HepG2 (cell line): ENCODE data around the gene FRRS1. TPM values are rescaled to one million over a fixed set of nuclear protein-coding genes. Genes with fewer than 3 reads are reported as not detected.
A peak's percentile ranks its signal among the peaks of the same experiment; 100 is the strongest.

Experiments
- CBX2 ChIP-seq, 2 experiments: fragments of 200-600 bp in 1 of 2; sonication (generic); formaldehyde crosslinking in 1 of 2; IDR thresholded peaks; 2 replicates each; pipeline versions ENCODE4 v1.7.0 to v1.8.1; 2018 to 2022; ENCODE audit warnings: low read depth in 2 of 2, low read length in 1 of 2, mild to moderate bottlenecking in 1 of 2, missing genetic modification reagents in 1 of 2
- DRAP1 ChIP-seq: IDR thresholded peaks from 2 replicates; pipeline ENCODE4 v1.6.1; 2016; ENCODE audit warnings: missing genetic modification reagents, missing compliant biosample characterization
- FOXA3 ChIP-seq: IDR thresholded peaks from 2 replicates; pipeline ENCODE4 v1.6.1; 2016; ENCODE audit warnings: missing genetic modification reagents, missing compliant biosample characterization
- GATAD2A ChIP-seq: IDR thresholded peaks from 2 replicates; pipeline ENCODE4 v1.6.1; 2016
- HMGA1 ChIP-seq: sonication (generic); formaldehyde crosslinking; conservative IDR thresholded peaks from 2 replicates; pipeline ENCODE4 v1.4.0; 2020; ENCODE audit warnings: missing genetic modification reagents
- IRF2 ChIP-seq: IDR thresholded peaks from 2 replicates; pipeline ENCODE4 v1.6.1; 2018; ENCODE audit warnings: missing genetic modification reagents, missing compliant biosample characterization
- MED1 ChIP-seq: sonication (generic); formaldehyde crosslinking; IDR thresholded peaks from 2 replicates; pipeline ENCODE4 v1.4.0; 2020; ENCODE audit warnings: missing genetic modification reagents
- PHF20 ChIP-seq: sonication (generic); formaldehyde crosslinking; IDR thresholded peaks from 2 replicates; pipeline ENCODE4 v1.5.0; 2020; ENCODE audit warnings: mild to moderate bottlenecking, missing genetic modification reagents
- PPARG ChIP-seq: conservative IDR thresholded peaks from 2 replicates; pipeline ENCODE4 v1.6.1; 2016; ENCODE audit warnings: missing biosample characterization, missing genetic modification reagents
- SNAPC2 ChIP-seq: sonication (generic); formaldehyde crosslinking; IDR thresholded peaks from 2 replicates; pipeline ENCODE4 v1.8.1; 2022; ENCODE audit warnings: mild to moderate bottlenecking, missing genetic modification reagents
- SRF ChIP-seq: IDR thresholded peaks from 2 replicates; pipeline ENCODE4 v1.6.1; 2011; ENCODE audit warnings: mild to moderate bottlenecking, low read depth, low read length, moderate library complexity
- THAP11 ChIP-seq: IDR thresholded peaks from 2 replicates; pipeline ENCODE4 v1.6.1; 2016; ENCODE audit warnings: missing biosample characterization, missing genetic modification reagents
- TP53 ChIP-seq: sonication (generic); formaldehyde crosslinking; conservative IDR thresholded peaks from 2 replicates; pipeline ENCODE4 v1.4.0; 2020; ENCODE audit warnings: missing genetic modification reagents
- TRIM22 ChIP-seq: fragments of 450-650 bp; IDR thresholded peaks from 2 replicates; pipeline ENCODE4 v1.6.1; 2017
- ZBTB10 ChIP-seq: sonication (generic); formaldehyde crosslinking; IDR thresholded peaks from 2 replicates; pipeline ENCODE4 v1.4.0; 2020; ENCODE audit warnings: missing genetic modification reagents, borderline replicate concordance
- ZBTB38 ChIP-seq: sonication (generic); formaldehyde crosslinking; IDR thresholded peaks from 2 replicates; pipeline ENCODE4 v1.5.1; 2020; ENCODE audit warnings: mild to moderate bottlenecking, missing genetic modification reagents
- ZGPAT ChIP-seq: IDR thresholded peaks from 2 replicates; pipeline ENCODE4 v1.6.1; 2016; ENCODE audit warnings: mild to moderate bottlenecking
- ZKSCAN8 ChIP-seq: IDR thresholded peaks from 2 replicates; pipeline ENCODE4 v1.6.1; 2016; ENCODE audit warnings: borderline replicate concordance, missing genetic modification reagents, missing compliant biosample characterization
- ZNF232 ChIP-seq: sonication (generic); formaldehyde crosslinking; IDR thresholded peaks from 2 replicates; pipeline ENCODE4 v1.4.0; 2020; ENCODE audit warnings: missing genetic modification reagents, borderline replicate concordance
- ZNF296 ChIP-seq: sonication (generic); formaldehyde crosslinking; conservative IDR thresholded peaks from 2 replicates; pipeline ENCODE4 v1.5.0; 2020; ENCODE audit warnings: mild to moderate bottlenecking, missing genetic modification reagents
- ZNF317 ChIP-seq: sonication (generic); formaldehyde crosslinking; IDR thresholded peaks from 2 replicates; pipeline ENCODE4 v1.5.0; 2020; ENCODE audit warnings: mild to moderate bottlenecking, missing genetic modification reagents
- ZNF354B ChIP-seq: sonication (generic); formaldehyde crosslinking; IDR thresholded peaks from 2 replicates; pipeline ENCODE4 v1.8.0; 2022; ENCODE audit warnings: mild to moderate bottlenecking, missing genetic modification reagents
- ZNF512 ChIP-seq: sonication (generic); formaldehyde crosslinking; IDR thresholded peaks from 2 replicates; pipeline ENCODE4 v1.4.0; 2020; ENCODE audit warnings: mild to moderate bottlenecking, missing genetic modification reagents
- ZNF75D ChIP-seq: sonication (generic); formaldehyde crosslinking; IDR thresholded peaks from 2 replicates; pipeline ENCODE4 v1.8.1; 2023; ENCODE audit warnings: missing genetic modification reagents, mild to moderate bottlenecking, borderline replicate concordance
- polyA plus RNA-seq, 8 experiments: library from polyadenylated mRNA; depleted of rRNA in 3 of 8; stranded (reverse) in 7 of 8; unstranded in 1 of 8; fragments of >200 nt; fragmentation: Illumina TruSeq in 4 of 8; extraction: Trizol in 4 of 8; gene quantifications; 2 replicates each; pipeline versions ENCODE4 v1.2.1 to v1.2.3, GENCODE V29; 2011 to 2016; ENCODE audit warnings: low read depth in 4 of 8, missing spikeins in 1 of 8, mixed read lengths in 1 of 8; ENCODE audit not compliant: insufficient read depth in 1 of 8
- total RNA-seq, 5 experiments: library from RNA; depleted of rRNA; stranded (reverse); fragments of >200 nt; fragmentation: Illumina TruSeq; extraction: Trizol; gene quantifications; 2 replicates each; pipeline ENCODE4 v1.2.3, GENCODE V29; 2016; ENCODE audit warnings: low read depth in 1 of 5

The FRRS1 gene
- total and polyA plus RNA-seq, 2 of the 13 experiments (the other 11 are each of a cell fraction or from before 2014, with no cell fraction given), result 22.6 to 23.4 TPM

- no peak for TF ChIP-seq MED1 (CRISPR knock-in tag)
- TF ChIP-seq THAP11 (CRISPR knock-in tag), result no peak
- TF ChIP-seq CBX2 (IDR thresholded peaks at IDR 0.05; ENCODE audit: low read depth, low read length), result no peak
- TF ChIP-seq CBX2 (CRISPR knock-in tag; IDR thresholded peaks at IDR 0.05; ENCODE audit: low read depth), result no peak
- TF ChIP-seq ZGPAT (CRISPR knock-in tag), result 0 out of 2 replicates have a peak, but pooled peaks have one; percentile 38
- TF ChIP-seq IRF2, result peak; percentile 46; the same call in 1 of the 2 replicates
- no peak for TF ChIP-seq DRAP1 (CRISPR knock-in tag)
- no peak for TF ChIP-seq ZNF317 (CRISPR knock-in tag)
- no peak for TF ChIP-seq ZNF75D (CRISPR knock-in tag)
- TF ChIP-seq ZNF354B (CRISPR knock-in tag), result 0 out of 2 replicates have a peak, but pooled peaks have one; percentile 23
- no peak for TF ChIP-seq ZNF512
- no peak for TF ChIP-seq ZNF296 (CRISPR knock-in tag)
- TF ChIP-seq SRF, result peak; percentile 89
- TF ChIP-seq PPARG, result no peak
- TF ChIP-seq GATAD2A (CRISPR knock-in tag), result peak; percentile 49
- no peak for TF ChIP-seq TP53
- TF ChIP-seq ZKSCAN8 (CRISPR knock-in tag), result peak; percentile 31; the same call in 1 of the 2 replicates
- TF ChIP-seq FOXA3 (CRISPR knock-in tag), result peak; percentile 70
- no peak for TF ChIP-seq ZNF232 (CRISPR knock-in tag)
- no peak for TF ChIP-seq HMGA1 (CRISPR knock-in tag)
- TF ChIP-seq ZBTB10 (CRISPR knock-in tag), result no peak
- TF ChIP-seq PHF20, result no peak
- no peak for TF ChIP-seq TRIM22
- no peak for TF ChIP-seq ZBTB38 (CRISPR knock-in tag)
- TF ChIP-seq SNAPC2 (CRISPR knock-in tag), result 0 out of 2 replicates have a peak, but pooled peaks have one; percentile 23
These were observed 42.1 kb upstream of the FRRS1 start (continued) for GRCh38 chr1:99808391-99809115.
